RWPE1 (cell line): Measurements from ENCODE around the gene BICD2.

ENCODE experiments used
- CTCF ChIA-PET: fragments of 350-600 bp; sonication (Branson Sonifier 250); formaldehyde crosslinking; extraction: SDS; loops from one replicate; lab custom pipeline; 2021; lab: Yijun Ruan, JAX
- POLR2A ChIA-PET: fragments of 400-600 bp; formaldehyde crosslinking; extraction: SDS; loops from one replicate; lab custom pipeline; 2020; ENCODE audit warnings: antibody characterized with exemption; ENCODE audit not compliant: low non-redundant PET; lab: Yijun Ruan, JAX
- DNase-seq: peaks from one replicate; pipeline ENCODE4 v3.0.0; 2012; ENCODE audit warnings: low spot score
- H3K27ac ChIP-seq: fragments of 450-650 bp; 2 replicates; pipeline ENCODE4 v1.5.1; 2017
- TF ChIP-seq, protein P1 (sequence below): fragments of 450-650 bp; conservative IDR thresholded peaks from 2 replicates; pipeline ENCODE4 v1.5.1; 2017; ENCODE audit warnings: low read depth, mild to moderate bottlenecking

Gene BICD2

GRCh38 chr9:92715488-92716231 is 49.0 kb downstream of the BICD2 start:
- TF ChIP-seq, protein P1, sequence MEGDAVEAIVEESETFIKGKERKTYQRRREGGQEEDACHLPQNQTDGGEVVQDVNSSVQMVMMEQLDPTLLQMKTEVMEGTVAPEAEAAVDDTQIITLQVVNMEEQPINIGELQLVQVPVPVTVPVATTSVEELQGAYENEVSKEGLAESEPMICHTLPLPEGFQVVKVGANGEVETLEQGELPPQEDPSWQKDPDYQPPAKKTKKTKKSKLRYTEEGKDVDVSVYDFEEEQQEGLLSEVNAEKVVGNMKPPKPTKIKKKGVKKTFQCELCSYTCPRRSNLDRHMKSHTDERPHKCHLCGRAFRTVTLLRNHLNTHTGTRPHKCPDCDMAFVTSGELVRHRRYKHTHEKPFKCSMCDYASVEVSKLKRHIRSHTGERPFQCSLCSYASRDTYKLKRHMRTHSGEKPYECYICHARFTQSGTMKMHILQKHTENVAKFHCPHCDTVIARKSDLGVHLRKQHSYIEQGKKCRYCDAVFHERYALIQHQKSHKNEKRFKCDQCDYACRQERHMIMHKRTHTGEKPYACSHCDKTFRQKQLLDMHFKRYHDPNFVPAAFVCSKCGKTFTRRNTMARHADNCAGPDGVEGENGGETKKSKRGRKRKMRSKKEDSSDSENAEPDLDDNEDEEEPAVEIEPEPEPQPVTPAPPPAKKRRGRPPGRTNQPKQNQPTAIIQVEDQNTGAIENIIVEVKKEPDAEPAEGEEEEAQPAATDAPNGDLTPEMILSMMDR, result no peak
- CTCF ChIA-PET, result interaction anchor here (0.5 to 4.9 kb wide), 15 partner anchors 12 to 379 kb away, joined by 3 to 53 read pairs (median 3); partner anchors contain the start of gene IPPK
- DNase-seq, result peak; percentile 91
- peak overlapping the region; percentile 99 for H3K27ac ChIP-seq
- POLR2A ChIA-PET, result interaction anchor here (0.6 to 1.2 kb wide), 3 partner anchors 47 to 265 kb away, joined by 3 read pairs; no protein-coding TSS in a partner anchor

- H3K27ac ChIP-seq, result peak overlapping the region; percentile 99
- CTCF ChIA-PET, result interaction anchor here (0.5 to 4.9 kb wide), 6 partner anchors 11 to 417 kb away, joined by 3 to 53 read pairs (median 4); partner anchors contain the start of gene IPPK
- TF ChIP-seq, protein P1, result no peak
- DNase-seq, result no peak
- POLR2A ChIA-PET, result interaction anchor here (1.2 kb wide), 1 partner anchor 48 kb away, joined by 3 read pairs; no protein-coding TSS in a partner anchor
These were observed 49.7 kb downstream of the BICD2 start for GRCh38 chr9:92714787-92715487.

DNA sequence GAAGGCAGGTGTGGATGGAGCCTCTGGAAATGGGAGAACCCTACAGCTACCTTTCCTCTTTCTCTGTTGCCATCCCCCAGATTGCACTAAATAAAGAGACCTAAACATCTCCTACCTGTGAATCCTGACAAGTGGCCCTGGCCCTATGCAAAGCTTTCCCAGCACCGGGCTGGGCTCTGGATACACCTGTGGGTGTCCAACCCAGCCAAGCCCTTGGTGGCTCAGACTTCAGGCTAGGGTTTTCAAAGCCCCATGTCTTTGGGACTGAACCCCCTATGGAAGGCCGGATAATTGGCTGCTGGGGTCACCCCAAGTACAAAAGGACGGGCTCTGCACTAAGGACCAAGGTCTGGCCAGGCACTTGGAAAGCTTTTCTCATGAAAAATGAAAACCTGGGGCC is 50.6 kb downstream of the BICD2 start:
- H3K27ac ChIP-seq, result peak overlapping the region; percentile 99
- TF ChIP-seq, protein P1, result no peak
- no peak for DNase-seq
- ChIA-PET CTCF (interaction anchor here (0.6 to 1.4 kb wide), 2 partner anchors 51 to 442 kb away, joined by 4 to 5 read pairs; no protein-coding TSS in a partner anchor), POLR2A (interaction anchor here (0.7 kb wide), 1 partner anchor 44 kb away, joined by 3 read pairs; the partner anchor contains the start of gene IPPK)

- ChIA-PET POLR2A (interaction anchor here (0.7 kb wide), 1 partner anchor 44 kb away, joined by 3 read pairs; the partner anchor contains the start of gene IPPK), CTCF (interaction anchor here (1.4 kb wide), 1 partner anchor 52 kb away, joined by 5 read pairs; no protein-coding TSS in a partner anchor)
- TF ChIP-seq, protein P1, result no peak
- DNase-seq, result no peak
- peak overlapping the region; percentile 99 for H3K27ac ChIP-seq
These were observed 51.1 kb downstream of the BICD2 start for GRCh38 chr9:92713528-92713927.

- TF ChIP-seq, protein P1, result no peak
- DNase-seq, result no peak
- peak overlapping the region; percentile 99 for H3K27ac ChIP-seq
- CTCF ChIA-PET, result interaction anchor here (1.4 kb wide), 1 partner anchor 52 kb away, joined by 5 read pairs; no protein-coding TSS in a partner anchor
- POLR2A ChIA-PET, result no interaction called here
These were observed 51.9 kb downstream of the BICD2 start for GRCh38 chr9:92712767-92713166.

DNA sequence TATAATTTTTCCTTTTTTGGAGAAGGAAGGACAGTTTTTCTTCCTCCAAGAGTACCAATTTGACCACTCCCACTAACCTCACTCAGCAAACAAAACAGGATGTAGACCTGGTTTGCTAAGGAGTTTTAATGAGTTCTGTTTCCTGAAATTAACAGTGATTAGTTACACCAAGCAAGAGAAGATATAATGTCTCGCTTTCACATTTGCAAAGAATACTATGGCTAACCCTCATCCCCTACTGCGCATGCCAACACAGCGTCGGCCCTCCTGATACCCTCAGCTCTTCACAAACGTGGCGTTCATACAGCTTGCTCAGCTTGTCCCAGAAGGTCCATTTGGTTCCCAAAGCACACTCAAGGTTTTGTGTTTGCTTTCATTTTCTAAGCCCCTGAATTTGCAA is 52.8 kb downstream of the BICD2 start:
- peak overlapping the region; percentile 38 for H3K27ac ChIP-seq
- ChIA-PET POLR2A (no interaction called here), CTCF (no interaction called here)
- no peak for DNase-seq
- TF ChIP-seq, protein P1, result no peak
